GM19238 (cell line): ENCODE data around the gene JAG1.

Experiments used
- DNase-seq: peaks from one replicate; pipeline ENCODE4 v3.0.0; 2011; ENCODE audit warnings: low spot score; ENCODE audit not compliant: insufficient read length

JAG1 gene

DNA sequence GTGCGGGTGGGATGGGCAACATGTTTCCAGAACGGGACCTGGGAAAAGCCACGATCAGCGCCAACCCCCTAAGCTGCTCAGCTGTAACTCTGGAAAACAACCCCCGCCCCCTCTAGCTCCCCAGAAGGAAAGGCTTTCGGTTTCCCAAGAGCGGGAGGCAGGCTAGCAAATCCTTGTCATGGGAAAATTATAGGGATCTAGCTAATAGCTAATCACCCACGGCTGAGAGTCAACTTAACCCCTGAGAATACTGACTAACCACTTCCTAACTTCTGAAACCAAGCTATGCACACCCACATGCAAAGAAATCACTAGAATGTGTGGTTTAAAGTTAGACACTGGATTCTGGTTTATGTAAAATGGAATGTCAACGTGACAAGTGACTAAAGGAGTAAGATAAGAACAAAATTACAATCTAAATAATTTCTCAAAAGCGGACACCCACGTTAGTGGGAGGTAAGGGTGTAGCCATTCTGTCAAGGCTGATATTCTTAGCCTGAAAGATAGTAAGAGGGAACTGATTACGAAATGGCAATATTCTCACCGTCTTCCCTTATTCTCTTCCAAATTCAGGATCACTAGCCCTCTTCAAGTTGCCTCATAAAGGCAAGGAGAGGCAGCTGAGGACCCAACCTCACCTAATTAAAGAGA is 20.1 kb downstream of the JAG1 start:
- DNase-seq, result no peak

DNA sequence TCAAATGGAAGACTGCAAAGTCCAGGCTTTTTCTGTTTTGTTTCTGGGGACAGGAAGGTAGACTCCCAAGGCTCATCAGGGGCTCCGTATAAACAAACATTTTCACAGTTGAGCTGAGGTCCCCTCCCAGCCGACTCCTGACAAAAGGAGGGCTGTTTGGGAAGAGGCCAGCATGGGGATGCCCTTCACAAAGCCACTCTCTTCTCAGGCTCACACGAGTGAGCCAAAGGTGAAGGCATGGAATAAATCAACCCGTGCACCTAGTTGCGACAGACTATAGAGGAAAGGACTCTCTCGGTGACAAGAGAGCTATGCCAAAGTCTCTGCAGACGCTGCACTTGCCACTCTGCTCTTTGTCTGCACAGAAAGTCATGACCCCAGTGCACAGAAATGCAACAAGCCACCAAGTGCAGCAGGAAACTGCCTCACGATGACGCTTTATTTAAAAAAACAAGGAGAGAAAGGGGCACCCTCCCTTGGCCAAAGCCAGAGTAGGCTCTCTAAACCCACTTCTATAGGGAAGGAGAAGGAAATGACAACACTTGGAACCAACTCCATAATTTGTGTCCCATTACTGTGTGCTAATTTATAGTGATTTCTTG is 21.0 kb downstream of the JAG1 start:
- no peak for DNase-seq

DNA sequence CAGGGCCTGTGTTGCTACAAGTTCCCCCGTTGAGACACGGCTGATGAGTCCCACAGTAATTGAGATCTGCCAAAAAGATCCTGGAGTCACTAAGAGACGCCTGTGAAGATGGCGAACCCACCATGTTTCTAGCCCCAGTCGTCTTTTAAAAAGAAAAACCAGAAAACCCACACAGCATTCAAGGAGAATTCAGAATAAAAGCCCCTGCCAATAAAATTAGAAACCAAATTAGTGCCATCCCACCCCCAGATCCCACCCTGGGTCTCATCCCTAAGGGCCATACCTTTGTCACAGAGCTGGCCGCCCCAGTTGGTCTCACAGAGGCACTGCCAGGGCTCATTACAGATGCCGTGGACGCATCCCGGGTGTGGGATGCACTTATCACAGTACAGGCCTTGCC is 21.6 kb downstream of the JAG1 start:
- no peak for DNase-seq

DNA sequence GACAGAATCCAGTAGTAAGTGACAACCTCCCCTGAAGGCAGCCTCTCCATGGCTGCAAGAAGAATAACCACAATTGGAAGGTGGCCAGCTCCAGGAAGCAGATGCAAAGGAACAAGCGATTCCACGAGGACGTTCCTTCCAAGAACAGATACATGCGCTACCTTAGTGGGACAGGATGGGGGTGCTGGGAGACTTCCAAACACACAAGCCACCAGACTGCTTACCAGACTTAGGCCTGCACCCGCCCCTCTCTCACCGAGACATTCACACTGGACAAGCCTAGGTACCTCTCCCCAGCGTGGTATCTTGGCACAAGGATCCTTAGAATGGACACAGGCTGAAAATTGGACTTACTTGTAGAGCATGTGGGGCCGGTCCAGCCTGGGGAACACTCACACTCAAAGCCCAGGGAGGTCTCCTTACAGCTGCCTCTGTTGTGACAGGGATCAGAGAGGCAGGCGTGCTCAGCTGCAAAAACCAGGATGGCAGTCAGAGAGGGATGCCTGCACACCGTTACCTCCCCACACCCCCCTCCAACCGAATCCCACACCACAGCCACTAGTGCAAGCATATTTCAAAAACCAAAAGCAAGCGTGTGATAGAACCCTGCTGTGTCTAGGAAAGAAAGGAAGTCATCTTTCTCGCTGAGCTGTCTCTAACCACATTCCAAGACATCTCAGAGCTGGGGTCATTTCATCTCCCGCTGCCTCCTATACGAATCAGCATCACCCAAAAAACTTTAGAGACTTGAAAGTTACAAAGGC is 22.4 kb downstream of the JAG1 start:
- no peak for DNase-seq

DNA sequence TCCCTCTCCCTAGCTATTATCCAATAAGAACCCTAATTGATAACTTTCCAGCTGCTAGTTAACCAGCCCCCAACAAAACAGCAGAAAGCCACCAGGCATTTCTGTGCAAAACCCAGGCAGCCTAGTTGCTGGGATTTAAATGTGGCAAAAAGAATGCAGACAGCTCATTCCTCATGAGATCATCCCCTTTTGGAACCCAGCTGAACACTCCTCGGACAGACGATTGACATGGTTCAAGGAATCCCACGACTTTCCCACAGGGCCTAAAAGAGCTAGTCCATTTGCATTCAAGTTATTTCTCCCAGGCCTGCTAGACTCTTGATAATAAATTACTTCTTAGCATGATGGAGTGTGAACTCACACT is 24.0 kb downstream of the JAG1 start:
- no peak for DNase-seq

DNA sequence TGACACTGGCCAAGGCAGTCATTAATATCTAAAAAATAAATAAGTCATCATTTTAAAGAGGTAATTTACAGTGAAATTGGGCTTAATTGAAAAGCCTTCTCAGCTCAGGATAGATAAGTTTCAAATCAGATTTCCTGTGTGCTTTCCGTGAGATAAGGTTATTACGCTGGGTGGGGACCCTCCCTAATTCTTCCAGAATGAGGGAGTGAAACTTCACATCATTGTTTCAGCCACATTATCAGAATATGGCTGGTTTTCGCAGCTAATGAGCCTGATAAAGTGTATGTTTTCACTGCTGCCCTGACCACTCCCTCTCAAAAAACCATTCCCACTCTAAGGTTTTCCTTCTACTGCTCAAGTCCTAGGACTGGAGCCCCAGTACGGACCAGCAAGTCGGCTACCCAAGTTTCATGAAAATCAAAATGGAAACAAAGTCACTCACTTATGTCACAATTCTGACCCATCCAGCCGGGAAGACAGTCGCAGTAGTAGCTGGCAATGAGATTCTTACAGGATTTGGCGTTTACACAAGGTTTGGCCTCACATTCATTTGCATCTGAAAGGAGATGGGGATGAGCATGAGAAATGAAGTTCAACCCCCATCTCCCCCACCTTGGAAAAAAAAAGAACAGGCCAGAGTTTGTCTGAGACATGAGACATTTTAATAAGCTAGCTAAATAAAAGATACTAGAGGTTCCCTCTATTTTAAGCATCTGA is 24.6 kb downstream of the JAG1 start:
- DNase-seq, result no peak

- no peak for DNase-seq
These were observed 25.1 kb downstream of the JAG1 start for GRCh38 chr20:10648651-10649050.

DNA sequence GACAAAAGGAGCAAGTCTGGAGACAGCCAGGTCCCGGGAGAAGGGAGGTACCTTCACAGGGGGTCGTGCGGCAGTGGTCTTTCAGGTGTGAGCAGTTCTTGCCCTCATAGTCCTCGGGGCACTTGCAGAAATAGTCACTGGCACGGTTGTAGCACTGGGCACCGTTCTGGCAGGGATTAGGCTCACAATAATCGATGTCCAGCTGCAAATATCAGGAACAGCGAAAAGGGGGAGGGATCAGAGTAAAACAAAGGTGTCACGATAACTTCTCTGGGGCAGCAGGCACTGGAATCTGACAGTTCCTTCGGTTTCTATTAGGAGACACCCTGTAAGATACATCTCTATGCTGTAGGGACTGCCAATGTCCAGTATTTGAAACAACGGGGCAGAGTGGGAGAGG is 25.9 kb downstream of the JAG1 start:
- no peak for DNase-seq

DNA sequence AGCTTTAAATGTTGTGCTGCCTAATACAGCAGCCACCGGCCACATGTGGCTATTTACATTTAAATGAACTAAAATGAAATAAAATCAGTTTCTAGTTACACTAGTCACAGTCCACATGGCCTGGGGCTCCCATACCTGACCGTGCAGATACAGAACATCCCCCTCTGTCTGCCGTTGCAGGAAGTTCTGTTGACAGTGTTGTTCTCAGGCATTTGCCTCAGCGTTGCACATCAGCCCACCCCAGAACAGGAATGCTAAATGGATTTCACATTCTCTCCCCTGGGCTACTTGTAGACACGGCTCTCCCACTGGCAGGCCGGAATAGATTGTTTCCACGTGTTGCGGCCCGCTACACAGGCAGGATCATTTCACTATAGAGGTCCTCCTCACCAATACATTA is 26.3 kb downstream of the JAG1 start:
- DNase-seq, result no peak

GRCh38 chr20:10646886-10647420 is 26.8 kb downstream of the JAG1 start:
- DNase-seq, result no peak

- no peak for DNase-seq
These were observed 27.8 kb downstream of the JAG1 start for GRCh38 chr20:10646006-10646405.

- DNase-seq, result no peak
These were observed 28.6 kb downstream of the JAG1 start for GRCh38 chr20:10645205-10645570.

GRCh38 chr20:10644458-10645204 is 29.2 kb downstream of the JAG1 start:
- peak; percentile 10 for DNase-seq

- DNase-seq, result no peak
These were observed 30.3 kb downstream of the JAG1 start for GRCh38 chr20:10643560-10643873.

DNA sequence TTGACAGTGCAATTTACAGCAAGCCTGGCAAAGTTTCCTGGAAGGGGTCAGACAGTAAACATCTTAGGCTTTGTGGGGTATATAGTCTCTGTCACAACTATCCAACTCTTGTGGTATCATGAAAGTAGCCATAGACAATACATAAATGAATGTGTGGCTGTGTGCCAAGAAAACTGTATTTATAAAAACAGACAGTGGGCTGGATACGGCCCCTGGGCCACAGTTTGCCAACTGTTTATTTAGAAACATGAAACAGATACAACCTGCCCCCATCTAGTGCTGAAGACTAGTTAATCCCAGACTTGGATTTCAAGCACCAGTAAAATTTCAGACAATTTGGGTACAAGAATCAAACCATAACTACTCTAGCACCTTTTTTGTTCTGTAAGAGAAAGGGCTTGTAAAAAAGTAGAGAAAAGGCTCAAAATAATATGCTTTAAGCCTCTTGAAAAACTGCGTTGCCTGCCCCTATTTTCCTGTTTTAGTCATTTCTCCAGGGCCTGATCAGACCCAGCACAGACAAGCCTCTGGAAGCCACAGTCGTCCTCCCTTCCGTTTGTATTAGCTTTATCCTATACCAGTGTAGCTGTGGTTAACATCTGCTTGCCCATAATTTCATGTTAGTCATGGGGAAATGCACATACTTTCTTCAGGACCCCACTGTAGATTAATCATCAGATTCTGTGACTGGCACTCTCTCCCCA is 30.8 kb downstream of the JAG1 start:
- no peak for DNase-seq

DNA sequence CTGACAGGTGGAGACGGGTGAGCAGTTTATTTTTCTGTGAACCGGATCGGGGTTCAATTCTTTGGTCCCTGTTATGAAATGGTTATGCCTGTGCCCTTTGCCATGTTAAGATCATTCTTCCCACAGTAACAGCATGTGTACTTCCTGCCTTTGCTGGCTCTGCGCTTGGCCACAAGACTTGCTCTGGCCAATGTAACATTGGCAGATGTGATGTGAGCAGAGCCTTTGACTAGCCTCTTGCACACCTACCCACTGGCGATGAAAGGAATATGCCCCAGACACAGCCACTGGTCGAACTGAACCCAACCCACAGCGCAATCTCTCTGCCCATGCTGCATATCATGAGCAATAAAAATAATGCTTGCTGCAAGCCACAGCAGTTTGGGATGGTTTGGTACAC is 31.9 kb downstream of the JAG1 start:
- no peak for DNase-seq

- no peak for DNase-seq
These were observed 32.3 kb downstream of the JAG1 start for GRCh38 chr20:10641467-10641866.

DNA sequence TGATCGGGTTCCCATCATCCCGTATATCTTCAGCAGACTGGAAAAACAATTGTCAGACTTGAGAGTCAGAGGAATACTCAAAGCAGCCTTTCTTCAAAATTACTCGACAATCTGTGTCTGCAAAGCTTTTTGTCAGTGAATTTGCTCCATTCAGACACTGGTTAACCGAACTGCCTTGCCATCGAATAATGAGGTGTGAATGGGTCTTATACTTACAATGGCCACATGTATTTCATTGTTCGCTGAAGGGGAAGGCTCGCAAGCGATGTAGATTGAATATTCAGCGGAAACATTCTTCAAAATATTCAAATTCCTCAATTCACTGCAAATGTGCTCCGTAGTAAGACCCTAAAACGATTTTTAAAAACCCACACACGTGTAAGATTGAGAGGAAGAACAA is 32.9 kb downstream of the JAG1 start:
- no peak for DNase-seq

DNA sequence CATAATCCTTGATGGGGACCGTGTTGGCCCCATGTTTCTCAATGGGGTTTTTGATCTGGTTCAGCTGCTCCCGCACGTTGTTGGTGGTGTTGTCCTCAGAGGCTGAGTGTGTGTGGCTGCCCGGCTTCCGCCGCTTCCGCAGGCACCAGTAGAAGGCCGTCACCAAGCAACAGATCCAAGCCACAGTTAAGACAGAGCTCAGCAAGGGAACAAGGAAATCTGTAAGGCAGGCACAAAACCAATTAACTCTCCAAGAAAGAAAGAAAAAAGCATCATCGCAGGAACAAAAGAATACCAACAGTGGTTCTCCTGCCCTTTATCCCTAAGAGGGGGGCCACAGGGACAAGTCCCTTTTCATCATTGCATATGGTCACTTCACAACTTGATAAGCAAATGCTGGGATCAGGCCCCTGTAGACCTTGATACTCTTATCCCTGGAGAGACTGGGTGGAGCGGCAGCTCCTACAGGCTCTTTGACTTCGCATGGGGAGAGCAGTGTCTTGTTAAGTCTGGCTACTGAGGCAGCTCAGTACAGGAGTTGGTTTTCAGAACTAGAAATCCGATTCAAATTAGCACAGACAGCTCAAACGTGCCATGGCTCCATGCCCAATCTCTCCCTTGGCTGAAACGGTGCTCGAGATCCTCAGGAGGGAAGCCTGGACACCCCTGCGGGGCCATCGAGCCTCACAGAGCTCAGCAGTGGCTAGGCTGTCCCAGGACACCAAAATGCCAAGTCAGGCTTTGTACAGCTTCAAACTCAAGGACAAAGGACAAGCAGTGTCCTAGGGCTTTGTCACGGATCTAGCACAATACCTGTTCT is 33.9 kb downstream of the JAG1 start:
- no peak for DNase-seq
